ENCODE data around the gene PARD6G. TPM values are rescaled to one million over a fixed set of nuclear protein-coding genes. Genes with fewer than 3 reads are reported as not detected.

PARD6G gene
- total RNA-seq, 4 donors from 2014 or later: 0.40 to 3.3 (median 1.3) TPM

- Histone ChIP-seq H3K27ac (no peak overlapping the region), H3K9me3 (no peaks in the 10 kb centered on the region), H3K36me3 (no peaks in the 10 kb centered on the region), H3K4me1 (peaks cover 0 to 8% (median 0%) of the 10 kb centered on the region in 4 donors), H3K27me3 (no peaks in the 10 kb centered on the region), H3K4me3 (no peak overlapping the region)
- intact Hi-C loops (cut with DNase I; ENCODE audit: low total_unique reads) (no loop called here), in situ Hi-C loops (cut with MboI; ENCODE audit: low pct_ligation_motif_present in 1 of 4, low pct_unique_long_range_greater_than_20kb in 1 of 4, low sequenced_read_pairs in 3 of 4) (no loop called here)
- no peak for DNase-seq
- WGBS, 2 donors (ENCODE audit: low coverage in 1 of 2): 89% methylated on average over 10 of the region's 10 CpGs; no CpG with 5 or more reads in 1 of the 2 donors
- TF ChIP-seq, protein P1, sequence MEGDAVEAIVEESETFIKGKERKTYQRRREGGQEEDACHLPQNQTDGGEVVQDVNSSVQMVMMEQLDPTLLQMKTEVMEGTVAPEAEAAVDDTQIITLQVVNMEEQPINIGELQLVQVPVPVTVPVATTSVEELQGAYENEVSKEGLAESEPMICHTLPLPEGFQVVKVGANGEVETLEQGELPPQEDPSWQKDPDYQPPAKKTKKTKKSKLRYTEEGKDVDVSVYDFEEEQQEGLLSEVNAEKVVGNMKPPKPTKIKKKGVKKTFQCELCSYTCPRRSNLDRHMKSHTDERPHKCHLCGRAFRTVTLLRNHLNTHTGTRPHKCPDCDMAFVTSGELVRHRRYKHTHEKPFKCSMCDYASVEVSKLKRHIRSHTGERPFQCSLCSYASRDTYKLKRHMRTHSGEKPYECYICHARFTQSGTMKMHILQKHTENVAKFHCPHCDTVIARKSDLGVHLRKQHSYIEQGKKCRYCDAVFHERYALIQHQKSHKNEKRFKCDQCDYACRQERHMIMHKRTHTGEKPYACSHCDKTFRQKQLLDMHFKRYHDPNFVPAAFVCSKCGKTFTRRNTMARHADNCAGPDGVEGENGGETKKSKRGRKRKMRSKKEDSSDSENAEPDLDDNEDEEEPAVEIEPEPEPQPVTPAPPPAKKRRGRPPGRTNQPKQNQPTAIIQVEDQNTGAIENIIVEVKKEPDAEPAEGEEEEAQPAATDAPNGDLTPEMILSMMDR (IDR thresholded peaks at IDR 0.05): no peak
- no peak for TF ChIP-seq EP300 (IDR thresholded peaks at IDR 0.05; ENCODE audit: low read depth)
- TF ChIP-seq POLR2A (IDR thresholded peaks at IDR 0.05): no peak
- TF ChIP-seq POLR2AphosphoS5 (IDR thresholded peaks at IDR 0.05): no peak
Observed at GRCh38 chr18:80173060-80173459, 74.3 kb downstream of the PARD6G start.

GRCh38 chr18:80172056-80172455 is 75.3 kb downstream of the PARD6G start:
- no peak for DNase-seq
- Histone ChIP-seq H3K27ac (no peak overlapping the region), H3K9me3 (no peaks in the 10 kb centered on the region), H3K4me3 (no peak overlapping the region), H3K27me3 (no peaks in the 10 kb centered on the region), H3K4me1 (peaks cover 0 to 8% (median 0%) of the 10 kb centered on the region in 4 donors), H3K36me3 (no peaks in the 10 kb centered on the region)
- TF ChIP-seq POLR2AphosphoS5 (IDR thresholded peaks at IDR 0.05) (no peak), EP300 (IDR thresholded peaks at IDR 0.05; ENCODE audit: low read depth) (no peak), POLR2A (IDR thresholded peaks at IDR 0.05) (no peak)
- TF ChIP-seq, protein P1 (IDR thresholded peaks at IDR 0.05): no peak
- in situ Hi-C loops (cut with MboI; ENCODE audit: low pct_ligation_motif_present in 1 of 4, low pct_unique_long_range_greater_than_20kb in 1 of 4, low sequenced_read_pairs in 3 of 4) (no loop called here), intact Hi-C loops (cut with DNase I; ENCODE audit: low total_unique reads) (no loop called here)
- 75 to 81% methylated on average over 4 of the region's 4 CpGs for WGBS, 2 donors (ENCODE audit: low coverage in 1 of 2)

- Histone ChIP-seq H3K9me3 (no peaks in the 10 kb centered on the region), H3K36me3 (no peaks in the 10 kb centered on the region), H3K27ac (no peak overlapping the region), H3K4me3 (peak overlapping the region in 1 of 4 donors; percentile 6), H3K27me3 (no peaks in the 10 kb centered on the region), H3K4me1 (peaks cover 0 to 8% (median 0%) of the 10 kb centered on the region in 4 donors)
- intact Hi-C loops (cut with DNase I; ENCODE audit: low total_unique reads) (no loop called here), in situ Hi-C loops (cut with MboI; ENCODE audit: low pct_ligation_motif_present in 1 of 4, low pct_unique_long_range_greater_than_20kb in 1 of 4, low sequenced_read_pairs in 3 of 4) (no loop called here)
- DNase-seq: peak; percentile 50
- WGBS, 2 donors (ENCODE audit: low coverage in 1 of 2): 35 to 37% methylated on average over 11 to 23 of the region's 23 CpGs
- TF ChIP-seq, protein P1 (IDR thresholded peaks at IDR 0.05): peak; percentile 67 to 84 (median 73)
- no peak for TF ChIP-seq EP300 (IDR thresholded peaks at IDR 0.05; ENCODE audit: low read depth)
Observed at GRCh38 chr18:80171054-80171872, 76.1 kb downstream of the PARD6G start.

- Histone ChIP-seq H3K4me1 (peaks cover 0 to 8% (median 0%) of the 10 kb centered on the region in 4 donors), H3K4me3 (no peak overlapping the region), H3K27ac (no peak overlapping the region), H3K36me3 (no peaks in the 10 kb centered on the region), H3K9me3 (no peaks in the 10 kb centered on the region), H3K27me3 (no peaks in the 10 kb centered on the region)
- intact Hi-C loops (cut with DNase I; ENCODE audit: low total_unique reads): no loop called here
- 76 to 84% methylated on average over 2 to 7 of the region's 7 CpGs for WGBS, 2 donors (ENCODE audit: low coverage in 1 of 2)
- in situ Hi-C loops (cut with MboI; ENCODE audit: low pct_ligation_motif_present in 1 of 4, low pct_unique_long_range_greater_than_20kb in 1 of 4, low sequenced_read_pairs in 3 of 4): no loop called here
- DNase-seq: no peak
- TF ChIP-seq, protein P1 (IDR thresholded peaks at IDR 0.05): no peak
- TF ChIP-seq POLR2AphosphoS5 (IDR thresholded peaks at IDR 0.05) (no peak), EP300 (IDR thresholded peaks at IDR 0.05; ENCODE audit: low read depth) (no peak), POLR2A (IDR thresholded peaks at IDR 0.05) (no peak)
Observed at GRCh38 chr18:80170395-80171053, 76.8 kb downstream of the PARD6G start.
